WTC11 (cell line): Measurements from ENCODE around the gene UBN1. TPM values are rescaled to one million over a fixed set of nuclear protein-coding genes. Genes with fewer than 3 reads are reported as not detected.

Source experiments
- ATAC-seq: fragments of 200-7000 bp; cut with Tn5 transposase; 2 replicates; pipeline ENCODE4 v1.10.0; 2021; ENCODE audit warnings: mild to moderate bottlenecking, moderate library complexity
- CTCF ChIA-PET: fragments of 300-600 bp; sonication (Branson Sonifier 250); formaldehyde crosslinking; loops from one replicate; lab custom pipeline; 2021; ENCODE audit warnings: antibody characterized with exemption; lab: Charles Lee
- POLR2A ChIA-PET: fragments of 350-600 bp; sonication (Branson Sonifier 250); formaldehyde crosslinking; loops from one replicate; lab custom pipeline; 2021; ENCODE audit warnings: antibody characterized with exemption; lab: Charles Lee
- DNase-seq: peaks from one replicate; pipeline ENCODE4 v3.0.0; 2021; ENCODE audit warnings: low spot score
- H3K27ac Mint-ChIP-seq: 2 replicates; pipeline ENCODE4 v1.8.0; 2021; ENCODE audit warnings: mixed read lengths
- H3K27me3 Mint-ChIP-seq: 2 replicates; pipeline ENCODE4 v1.8.0; 2021; ENCODE audit warnings: low read depth, mild to moderate bottlenecking, moderate library complexity, mixed read lengths
- H3K36me3 Mint-ChIP-seq: 2 replicates; pipeline ENCODE4 v1.8.0; 2021; ENCODE audit warnings: mixed read lengths
- H3K4me1 Mint-ChIP-seq: 2 replicates; pipeline ENCODE4 v1.8.0; 2022; ENCODE audit warnings: mixed read lengths
- H3K4me3 Mint-ChIP-seq: 2 replicates; pipeline ENCODE4 v1.8.0; 2021; ENCODE audit warnings: mild to moderate bottlenecking, moderate library complexity, mixed read lengths
- H3K9me3 Mint-ChIP-seq: 2 replicates; pipeline ENCODE4 v1.8.0; 2021; ENCODE audit warnings: mixed read lengths
- ARID4B ChIP-seq: sonication (generic); formaldehyde crosslinking; IDR thresholded peaks from 2 replicates; pipeline ENCODE4 v1.8.0; 2023; ENCODE audit warnings: missing genetic modification reagents, mild to moderate bottlenecking, borderline replicate concordance
- ATF6 ChIP-seq: sonication (generic); formaldehyde crosslinking; IDR thresholded peaks from 2 replicates; pipeline ENCODE4 v1.8.1; 2023; ENCODE audit warnings: mild to moderate bottlenecking, missing genetic modification reagents
- CBFB ChIP-seq: sonication (generic); formaldehyde crosslinking; IDR thresholded peaks from 2 replicates; pipeline ENCODE4 v1.8.1; 2022; ENCODE audit warnings: mild to moderate bottlenecking, low read depth, missing genetic modification reagents
- E2F1 ChIP-seq: sonication (generic); formaldehyde crosslinking; IDR thresholded peaks from 2 replicates; pipeline ENCODE4 v1.8.0; 2022; ENCODE audit warnings: mild to moderate bottlenecking, missing genetic modification reagents
- ERG ChIP-seq: fragments of 250-450 bp; sonication (Bioruptor Pico); IDR thresholded peaks from 2 replicates; pipeline ENCODE4 v1.8.0; 2021; ENCODE audit warnings: mild to moderate bottlenecking
- FOXJ3 ChIP-seq: sonication (generic); formaldehyde crosslinking; IDR thresholded peaks from 2 replicates; pipeline ENCODE4 v1.9.0; 2021; ENCODE audit warnings: missing genetic modification reagents, mild to moderate bottlenecking, borderline replicate concordance
- FOXP1 ChIP-seq: sonication (generic); formaldehyde crosslinking; IDR thresholded peaks from 2 replicates; pipeline ENCODE4 v1.8.0; 2022; ENCODE audit warnings: missing genetic modification reagents, mild to moderate bottlenecking, moderate library complexity, borderline replicate concordance
- FOXP4 ChIP-seq: sonication (generic); formaldehyde crosslinking; IDR thresholded peaks from 2 replicates; pipeline ENCODE4 v1.8.0; 2022; ENCODE audit warnings: mild to moderate bottlenecking, missing genetic modification reagents
- JAZF1 ChIP-seq: fragments of 250-450 bp; sonication (Bioruptor Pico); IDR thresholded peaks from 2 replicates; pipeline ENCODE4 v1.9.0; 2021; ENCODE audit warnings: moderate library complexity, mild to moderate bottlenecking, inconsistent platforms
- JUN ChIP-seq: sonication (generic); formaldehyde crosslinking; IDR thresholded peaks from 2 replicates; pipeline ENCODE4 v1.8.0; 2023; ENCODE audit warnings: mild to moderate bottlenecking, missing genetic modification reagents
- KAT7 ChIP-seq: sonication (generic); formaldehyde crosslinking; IDR thresholded peaks from 2 replicates; pipeline ENCODE4 v1.8.1; 2023; ENCODE audit warnings: missing genetic modification reagents, mild to moderate bottlenecking, borderline replicate concordance
- MAX ChIP-seq: sonication (generic); formaldehyde crosslinking; IDR thresholded peaks from 2 replicates; pipeline ENCODE4 v1.8.0; 2022; ENCODE audit warnings: mild to moderate bottlenecking, missing genetic modification reagents
- MXD4 ChIP-seq: fragments of 250-450 bp; sonication (Bioruptor Pico); IDR thresholded peaks from 2 replicates; pipeline ENCODE4 v1.8.0; 2021; ENCODE audit warnings: mild to moderate bottlenecking, moderate library complexity, borderline replicate concordance
- NFATC4 ChIP-seq: fragments of 250-450 bp; sonication (Bioruptor Pico); IDR thresholded peaks from 2 replicates; pipeline ENCODE4 v1.9.0; 2021; ENCODE audit warnings: mild to moderate bottlenecking
- PREB ChIP-seq: sonication (generic); formaldehyde crosslinking; IDR thresholded peaks from 2 replicates; pipeline ENCODE4 v1.8.1; 2022; ENCODE audit warnings: mild to moderate bottlenecking, missing genetic modification reagents, moderate library complexity, borderline replicate concordance
- SOX15 ChIP-seq: fragments of 250-450 bp; sonication (Bioruptor Pico); IDR thresholded peaks from 2 replicates; pipeline ENCODE4 v1.9.0; 2021; ENCODE audit warnings: mild to moderate bottlenecking
- ZNF317 ChIP-seq: sonication (generic); formaldehyde crosslinking; IDR thresholded peaks from 2 replicates; pipeline ENCODE4 v1.8.1; 2023; ENCODE audit warnings: low read depth, mild to moderate bottlenecking, moderate library complexity, missing genetic modification reagents, borderline replicate concordance
- ZNF416 ChIP-seq: fragments of 250-450 bp; sonication (Bioruptor Pico); IDR thresholded peaks from 2 replicates; pipeline ENCODE4 v1.9.0; 2021; ENCODE audit warnings: mild to moderate bottlenecking, inconsistent platforms
- ZNF512 ChIP-seq: sonication (generic); formaldehyde crosslinking; IDR thresholded peaks from 2 replicates; pipeline ENCODE4 v1.8.1; 2022; ENCODE audit warnings: missing genetic modification reagents, borderline replicate concordance
- total RNA-seq: library from RNA; stranded (reverse); gene quantifications from 3 replicates; pipeline ENCODE4 v1.2.3, GENCODE V29; 2021

UBN1 gene
- total RNA-seq, 1 experiment from 2014 or later, result 38.5 TPM

- CTCF ChIA-PET, result interaction anchor here (1.0 to 2.5 kb wide), 7 partner anchors 11 to 153 kb away, joined by 3 to 11 read pairs (median 4); partner anchors contain the start of genes ANKS3 and DNAAF8
- Mint-ChIP-seq H3K36me3 (peaks cover 15% of the 10 kb centered on the region), H3K27me3 (no peaks in the 10 kb centered on the region), H3K27ac (no peak overlapping the region), H3K4me3 (peak overlapping the region; percentile 78), H3K9me3 (no peaks in the 10 kb centered on the region), H3K4me1 (peaks cover 18% of the 10 kb centered on the region)
- ATAC-seq, result no peak
- TF ChIP-seq ZNF317 (CRISPR knock-in tag) (no peak), ATF6 (no peak), NFATC4 (CRISPR knock-in tag) (no peak), JUN (CRISPR knock-in tag) (no peak), ARID4B (no peak), FOXJ3 (CRISPR knock-in tag) (no peak), ZNF416 (CRISPR knock-in tag) (no peak), CBFB (no peak), JAZF1 (CRISPR knock-in tag) (no peak), MXD4 (CRISPR knock-in tag) (no peak), KAT7 (CRISPR knock-in tag) (no peak), FOXP4 (CRISPR knock-in tag) (no peak)
- POLR2A ChIA-PET, result interaction anchor here (0.6 to 2.8 kb wide), 4 partner anchors 9 to 69 kb away, joined by 3 to 16 read pairs (median 9); partner anchors contain the start of genes ANKS3, DNAAF8, SEPTIN12 and ZNF500
- DNase-seq, result no peak
Observed at GRCh38 chr16:4803401-4803844, 43.9 kb upstream of the UBN1 start.

GRCh38 chr16:4803898-4804762 is 43.2 kb upstream of the UBN1 start:
- Mint-ChIP-seq H3K36me3 (peaks cover 19% of the 10 kb centered on the region), H3K4me3 (peak overlapping the region; percentile 78), H3K27ac (peak overlapping the region; percentile 71), H3K4me1 (peaks cover 18% of the 10 kb centered on the region), H3K9me3 (no peaks in the 10 kb centered on the region), H3K27me3 (no peaks in the 10 kb centered on the region)
- DNase-seq, result no peak
- ChIA-PET POLR2A (interaction anchor here (0.5 to 2.8 kb wide), 3 partner anchors 9 to 235 kb away, joined by 3 to 16 read pairs (median 3); partner anchors contain the start of gene ZNF500), CTCF (interaction anchor here (0.6 to 1.8 kb wide), 3 partner anchors 10 to 510 kb away, joined by 3 to 6 read pairs (median 3); no protein-coding TSS in a partner anchor)
- no peak for ATAC-seq
- TF ChIP-seq PREB (CRISPR knock-in tag) (no peak), ERG (CRISPR knock-in tag) (no peak), FOXP1 (no peak), E2F1 (CRISPR knock-in tag) (no peak), MAX (CRISPR knock-in tag) (no peak), SOX15 (no peak), ZNF512 (no peak)
